GM12865 (cell line): ENCODE data around the gene NR2F6.

Experiments
- DNase-seq: peaks from one replicate; pipeline ENCODE4 v3.0.0; 2010; ENCODE audit warnings: low read depth
- H3K4me3 ChIP-seq: 2 replicates; pipeline ENCODE4 v1.5.1; 2011; ENCODE audit warnings: mild to moderate bottlenecking, low read depth, low read length, control low read depth
- CTCF ChIP-seq: IDR thresholded peaks from 2 replicates; pipeline ENCODE4 v1.5.1; 2011; ENCODE audit warnings: low read length, control low read depth, low read depth, inconsistent platforms; ENCODE audit not compliant: insufficient read depth; ENCODE audit errors: missing control alignments

NR2F6 gene

GRCh38 chr19:17216058-17216670 lies 29.6 kb downstream of the NR2F6 start:
- H3K4me3 ChIP-seq: peak overlapping the region; percentile 73
- no peak for TF ChIP-seq CTCF
- peak; percentile 2 for DNase-seq

GRCh38 chr19:17215127-17215971 lies 30.4 kb downstream of the NR2F6 start, which contains the start of gene USE1:
USE1 (plus strand) TSS chr19:17215357; CDS start chr19:17215406, 49 bp downstream.
- no peak for TF ChIP-seq CTCF
- peak; percentile 96 for DNase-seq
- H3K4me3 ChIP-seq: peak within 1 kb of the TSS; percentile 73

- peak overlapping the region; percentile 73 for H3K4me3 ChIP-seq
- no peak for TF ChIP-seq CTCF
- peak; percentile 18 for DNase-seq
These were observed 31.1 kb downstream of the NR2F6 start for GRCh38 chr19:17214508-17215126.

GRCh38 chr19:17213334-17213733 lies 32.4 kb downstream of the NR2F6 start:
- no peak for DNase-seq
- no peak overlapping the region for H3K4me3 ChIP-seq
- TF ChIP-seq CTCF: no peak

- no peak overlapping the region for H3K4me3 ChIP-seq
- TF ChIP-seq CTCF: no peak
- DNase-seq: no peak
These were observed 33.9 kb downstream of the NR2F6 start for GRCh38 chr19:17211547-17212446.

GRCh38 chr19:17210296-17210695 lies 35.4 kb downstream of the NR2F6 start:
- no peak for DNase-seq
- H3K4me3 ChIP-seq: no peak overlapping the region
- no peak for TF ChIP-seq CTCF
